ENCODE data around the gene HABP2.

Gene HABP2

GRCh38 chr10:113610631-113611601, 58.1 kb downstream of the HABP2 start:
- TF ChIP-seq, protein P1, sequence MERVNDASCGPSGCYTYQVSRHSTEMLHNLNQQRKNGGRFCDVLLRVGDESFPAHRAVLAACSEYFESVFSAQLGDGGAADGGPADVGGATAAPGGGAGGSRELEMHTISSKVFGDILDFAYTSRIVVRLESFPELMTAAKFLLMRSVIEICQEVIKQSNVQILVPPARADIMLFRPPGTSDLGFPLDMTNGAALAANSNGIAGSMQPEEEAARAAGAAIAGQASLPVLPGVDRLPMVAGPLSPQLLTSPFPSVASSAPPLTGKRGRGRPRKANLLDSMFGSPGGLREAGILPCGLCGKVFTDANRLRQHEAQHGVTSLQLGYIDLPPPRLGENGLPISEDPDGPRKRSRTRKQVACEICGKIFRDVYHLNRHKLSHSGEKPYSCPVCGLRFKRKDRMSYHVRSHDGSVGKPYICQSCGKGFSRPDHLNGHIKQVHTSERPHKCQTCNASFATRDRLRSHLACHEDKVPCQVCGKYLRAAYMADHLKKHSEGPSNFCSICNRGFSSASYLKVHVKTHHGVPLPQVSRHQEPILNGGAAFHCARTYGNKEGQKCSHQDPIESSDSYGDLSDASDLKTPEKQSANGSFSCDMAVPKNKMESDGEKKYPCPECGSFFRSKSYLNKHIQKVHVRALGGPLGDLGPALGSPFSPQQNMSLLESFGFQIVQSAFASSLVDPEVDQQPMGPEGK (tag by site-specific recombination; IDR thresholded peaks at IDR 0.05) = no peak
- 0 out of 2 replicates have a peak, but pooled peaks have one; percentile 46 for TF ChIP-seq ZNF600 (tag by site-specific recombination; IDR thresholded peaks at IDR 0.05)
- no peak for TF ChIP-seq ZNF18 (tag by site-specific recombination; IDR thresholded peaks at IDR 0.05)
- TF ChIP-seq EGR2 (tag by site-specific recombination; IDR thresholded peaks at IDR 0.05; ENCODE audit: low read depth) = 0 out of 2 replicates have a peak, but pooled peaks have one; percentile 12
- peak; percentile 30; the same call in 1 of the 2 replicates for TF ChIP-seq ZBTB48 (tag by site-specific recombination; IDR thresholded peaks at IDR 0.05)
- TF ChIP-seq ZNF335 (tag by site-specific recombination; conservative IDR thresholded peaks at IDR 0.05) = peak; percentile 50
- 0 out of 2 replicates have a peak, but pooled peaks have one; percentile 27 for TF ChIP-seq TRIM28 (IDR thresholded peaks at IDR 0.05; ENCODE audit: borderline replicate concordance, low read length)
- TF ChIP-seq ZBTB17 (tag by site-specific recombination; IDR thresholded peaks at IDR 0.05) = peak; percentile 16; the same call in 1 of the 2 replicates
- peak; percentile 88 for TF ChIP-seq ZBTB20 (tag by site-specific recombination; IDR thresholded peaks at IDR 0.05)
- TF ChIP-seq PRDM2 (tag by site-specific recombination; IDR thresholded peaks at IDR 0.05; ENCODE audit: borderline replicate concordance) = no peak
- 0 out of 2 replicates have a peak, but pooled peaks have one; percentile 19 for TF ChIP-seq CTCF (tag by site-specific recombination; IDR thresholded peaks at IDR 0.05)
- TF ChIP-seq ZBTB8A (tag by site-specific recombination; IDR thresholded peaks at IDR 0.05) = 0 out of 2 replicates have a peak, but pooled peaks have one; percentile 21
- Histone ChIP-seq H3K4me3 (ENCODE audit: low read depth, low read length) (no peak overlapping the region), H3K9me3 (ENCODE audit: control insufficient read depth, insufficient read depth, low read depth, low read length) (no peaks in the 10 kb centered on the region), H3K36me3 (ENCODE audit: control insufficient read depth in 2 of 2, insufficient read depth in 1 of 2, low read length in 2 of 2) (no peaks in the 10 kb centered on the region), H3K27ac (ENCODE audit: extremely low read depth, low read depth, low read length) (no peak overlapping the region), H3K4me1 (ENCODE audit: control insufficient read depth, insufficient read depth, low read length) (peaks cover 9% of the 10 kb centered on the region)
- ChIA-PET CTCF (interaction anchor here (0.6 to 1.1 kb wide), 2 partner anchors 19 to 477 kb away, joined by 3 read pairs; no protein-coding TSS in a partner anchor), POLR2A (no interaction called here)

Measured in HEK293 (cell line).